Panc1 (cell line): Measurements from ENCODE around the gene PTGFR. TPM values are rescaled to one million over a fixed set of nuclear protein-coding genes. Genes with fewer than 3 reads are reported as not detected.

Experiments used
- ATAC-seq: fragments of 200-7000 bp; cut with Tn5 transposase; 2 replicates; pipeline ENCODE4 v1.9.1; 2020; ENCODE audit warnings: mild to moderate bottlenecking, moderate library complexity
- BruUV-seq: library from RNA; stranded (reverse); fragments of 400-500 nt; replicated peaks from 2 replicates; lab custom pipeline; 2021; lab: Mats Ljungman, UMichigan
- CTCF ChIA-PET: fragments of 300-600 bp; sonication (Branson Sonifier 250); formaldehyde crosslinking; loops from one replicate; lab custom pipeline; 2022; ENCODE audit warnings: antibody characterized with exemption; lab: Charles Lee
- POLR2A ChIA-PET: fragments of 300-600 bp; sonication (Branson Sonifier 250); formaldehyde crosslinking; loops from one replicate; lab custom pipeline; 2022; ENCODE audit warnings: antibody characterized with exemption; lab: Charles Lee
- DNase-seq: peaks from one replicate; pipeline ENCODE4 v3.0.0-alpha.2; 2010; ENCODE audit warnings: low read depth, low spot score
- H3K27ac ChIP-seq: 2 replicates; pipeline ENCODE4 v1.5.1; 2011; ENCODE audit warnings: mild to moderate bottlenecking, low read length, inconsistent platforms
- H3K27me3 ChIP-seq: fragments of 200-500 bp; sonication (Bioruptor generic); 2 replicates; pipeline ENCODE4 v1.6.0; 2014; ENCODE audit warnings: low read length, inconsistent platforms; ENCODE audit not compliant: control insufficient read depth, insufficient read depth
- H3K36me3 ChIP-seq: fragments of 200-500 bp; sonication (Bioruptor generic); 2 replicates; pipeline ENCODE4 v1.5.1; 2014; ENCODE audit warnings: inconsistent platforms, mild to moderate bottlenecking, low read length, moderate library complexity; ENCODE audit not compliant: control insufficient read depth, insufficient read depth
- H3K4me1 ChIP-seq: 2 replicates; pipeline ENCODE4 v1.5.1; 2011; ENCODE audit warnings: inconsistent platforms, mild to moderate bottlenecking, low read length, moderate library complexity; ENCODE audit not compliant: control insufficient read depth, insufficient read depth
- H3K4me3 ChIP-seq, 2 experiments: 2 replicates each; pipeline ENCODE4 v1.5.1; 2011 to 2012; ENCODE audit warnings: low read depth in 2 of 2, low read length in 2 of 2, mild to moderate bottlenecking in 2 of 2, inconsistent platforms in 1 of 2, moderate library complexity in 1 of 2
- H3K9me3 ChIP-seq: fragments of 200-500 bp; sonication (Bioruptor generic); 2 replicates; pipeline ENCODE4 v1.5.1; 2014; ENCODE audit warnings: low read depth, mild to moderate bottlenecking, inconsistent platforms, low read length, moderate library complexity; ENCODE audit not compliant: control insufficient read depth, insufficient read depth
- POLR2AphosphoS5 ChIP-seq: IDR thresholded peaks from 2 replicates; pipeline ENCODE4 v1.6.1; 2012; ENCODE audit warnings: mild to moderate bottlenecking, low read depth, low read length, moderate library complexity
- SIN3A ChIP-seq: IDR thresholded peaks from 2 replicates; pipeline ENCODE4 v1.6.1; 2012; ENCODE audit warnings: low read depth, mild to moderate bottlenecking, low read length, moderate library complexity, borderline replicate concordance; ENCODE audit not compliant: insufficient read depth
- TCF7L2 ChIP-seq: IDR thresholded peaks from 2 replicates; pipeline ENCODE4 v1.6.1; 2011; ENCODE audit warnings: mild to moderate bottlenecking, low read depth, low read length, inconsistent platforms
- in situ Hi-C: cut with HindIII; loops from 2 replicates; pipeline ENCODE4 v1.10.0; 2016; ENCODE audit warnings: low sequenced_read_pairs, low pct_unique_long_range_greater_than_20kb
- intact Hi-C: fragments of 100-400 bp; cut with micrococcal nuclease; formaldehyde crosslinking; loops from one replicate; pipeline ENCODE4 v1.10.0; 2022; ENCODE audit not compliant: unreplicated experiment
- total RNA-seq: library from RNA; stranded (reverse); gene quantifications from one replicate; pipeline ENCODE4 v1.2.1, GENCODE V29; 2021; ENCODE audit not compliant: unreplicated experiment
- TF ChIP-seq, protein P1 (sequence below), 2 experiments: IDR thresholded peaks; 2 replicates each; pipeline ENCODE4 v1.6.1; 2011 to 2012; ENCODE audit warnings: low read depth in 2 of 2, control low read depth in 1 of 2, low read length in 1 of 2, mild to moderate bottlenecking in 1 of 2, moderate library complexity in 1 of 2; ENCODE audit not compliant: insufficient read depth in 1 of 2
- TF ChIP-seq, protein P2 (sequence below): fragments of 450-650 bp; IDR thresholded peaks from 2 replicates; pipeline ENCODE4 v1.5.1; 2017; ENCODE audit warnings: mild to moderate bottlenecking

The PTGFR gene
- total RNA-seq, 1 experiment from 2014 or later = not detected

DNA sequence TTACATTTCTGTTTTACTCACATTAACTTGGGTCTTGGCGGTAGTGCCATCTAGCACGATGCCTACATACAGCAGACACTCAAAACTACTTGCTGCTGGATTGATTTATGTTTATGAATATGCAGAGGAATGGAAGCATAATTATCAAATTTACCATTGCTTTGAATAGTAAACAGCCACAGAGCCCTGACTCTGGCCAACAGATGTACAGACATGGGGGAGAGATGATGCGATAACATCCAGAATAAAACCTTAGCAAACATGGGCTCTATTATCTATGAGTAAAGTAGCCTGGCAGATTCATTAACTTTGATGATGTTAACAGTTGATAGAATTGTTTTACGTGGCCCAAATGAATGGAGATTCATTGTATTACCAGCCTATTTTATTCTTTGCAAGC is 42.8 kb downstream of the PTGFR start:
- TF ChIP-seq TCF7L2 (no peak), SIN3A (no peak), POLR2AphosphoS5 (no peak)
- TF ChIP-seq, protein P1, sequence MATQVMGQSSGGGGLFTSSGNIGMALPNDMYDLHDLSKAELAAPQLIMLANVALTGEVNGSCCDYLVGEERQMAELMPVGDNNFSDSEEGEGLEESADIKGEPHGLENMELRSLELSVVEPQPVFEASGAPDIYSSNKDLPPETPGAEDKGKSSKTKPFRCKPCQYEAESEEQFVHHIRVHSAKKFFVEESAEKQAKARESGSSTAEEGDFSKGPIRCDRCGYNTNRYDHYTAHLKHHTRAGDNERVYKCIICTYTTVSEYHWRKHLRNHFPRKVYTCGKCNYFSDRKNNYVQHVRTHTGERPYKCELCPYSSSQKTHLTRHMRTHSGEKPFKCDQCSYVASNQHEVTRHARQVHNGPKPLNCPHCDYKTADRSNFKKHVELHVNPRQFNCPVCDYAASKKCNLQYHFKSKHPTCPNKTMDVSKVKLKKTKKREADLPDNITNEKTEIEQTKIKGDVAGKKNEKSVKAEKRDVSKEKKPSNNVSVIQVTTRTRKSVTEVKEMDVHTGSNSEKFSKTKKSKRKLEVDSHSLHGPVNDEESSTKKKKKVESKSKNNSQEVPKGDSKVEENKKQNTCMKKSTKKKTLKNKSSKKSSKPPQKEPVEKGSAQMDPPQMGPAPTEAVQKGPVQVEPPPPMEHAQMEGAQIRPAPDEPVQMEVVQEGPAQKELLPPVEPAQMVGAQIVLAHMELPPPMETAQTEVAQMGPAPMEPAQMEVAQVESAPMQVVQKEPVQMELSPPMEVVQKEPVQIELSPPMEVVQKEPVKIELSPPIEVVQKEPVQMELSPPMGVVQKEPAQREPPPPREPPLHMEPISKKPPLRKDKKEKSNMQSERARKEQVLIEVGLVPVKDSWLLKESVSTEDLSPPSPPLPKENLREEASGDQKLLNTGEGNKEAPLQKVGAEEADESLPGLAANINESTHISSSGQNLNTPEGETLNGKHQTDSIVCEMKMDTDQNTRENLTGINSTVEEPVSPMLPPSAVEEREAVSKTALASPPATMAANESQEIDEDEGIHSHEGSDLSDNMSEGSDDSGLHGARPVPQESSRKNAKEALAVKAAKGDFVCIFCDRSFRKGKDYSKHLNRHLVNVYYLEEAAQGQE (IDR thresholded peaks at IDR 0.05; ENCODE audit: insufficient read depth in 1 of 2, low read depth in 2 of 2, low read length in 1 of 2) = no peak
- TF ChIP-seq, protein P2, sequence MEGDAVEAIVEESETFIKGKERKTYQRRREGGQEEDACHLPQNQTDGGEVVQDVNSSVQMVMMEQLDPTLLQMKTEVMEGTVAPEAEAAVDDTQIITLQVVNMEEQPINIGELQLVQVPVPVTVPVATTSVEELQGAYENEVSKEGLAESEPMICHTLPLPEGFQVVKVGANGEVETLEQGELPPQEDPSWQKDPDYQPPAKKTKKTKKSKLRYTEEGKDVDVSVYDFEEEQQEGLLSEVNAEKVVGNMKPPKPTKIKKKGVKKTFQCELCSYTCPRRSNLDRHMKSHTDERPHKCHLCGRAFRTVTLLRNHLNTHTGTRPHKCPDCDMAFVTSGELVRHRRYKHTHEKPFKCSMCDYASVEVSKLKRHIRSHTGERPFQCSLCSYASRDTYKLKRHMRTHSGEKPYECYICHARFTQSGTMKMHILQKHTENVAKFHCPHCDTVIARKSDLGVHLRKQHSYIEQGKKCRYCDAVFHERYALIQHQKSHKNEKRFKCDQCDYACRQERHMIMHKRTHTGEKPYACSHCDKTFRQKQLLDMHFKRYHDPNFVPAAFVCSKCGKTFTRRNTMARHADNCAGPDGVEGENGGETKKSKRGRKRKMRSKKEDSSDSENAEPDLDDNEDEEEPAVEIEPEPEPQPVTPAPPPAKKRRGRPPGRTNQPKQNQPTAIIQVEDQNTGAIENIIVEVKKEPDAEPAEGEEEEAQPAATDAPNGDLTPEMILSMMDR = no peak
- DNase-seq (no peak), ATAC-seq (no peak)
- Histone ChIP-seq H3K9me3 (no peaks in the 10 kb centered on the region), H3K36me3 (no peaks in the 10 kb centered on the region), H3K27me3 (no peaks in the 10 kb centered on the region), H3K4me1 (no peaks in the 10 kb centered on the region), H3K4me3 (no peak overlapping the region), H3K27ac (no peak overlapping the region)
- intact Hi-C loops (no loop called here), in situ Hi-C loops (no loop called here)
- ChIA-PET POLR2A (no interaction called here), CTCF (no interaction called here)
- no TSS peak for BruUV-seq

DNA sequence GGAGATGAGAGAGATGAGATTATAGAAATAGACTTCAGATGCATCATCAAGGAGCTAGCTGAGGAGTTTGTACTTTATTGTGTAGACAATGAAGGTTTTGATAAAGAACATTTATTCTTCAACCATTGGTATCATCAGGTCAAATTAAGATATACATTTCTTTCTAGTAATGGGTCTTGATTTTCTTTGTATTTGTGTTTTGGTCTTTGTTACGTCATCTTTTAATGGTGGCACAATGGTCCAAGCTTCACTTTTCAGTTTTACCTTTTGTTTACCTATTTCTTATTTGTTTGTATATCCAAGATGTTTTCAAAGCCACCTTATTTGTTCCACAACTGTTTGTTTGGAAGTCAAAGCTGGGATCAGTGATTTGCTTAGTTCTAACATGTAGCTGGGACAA is 44.5 kb downstream of the PTGFR start:
- in situ Hi-C loops = no loop called here
- no peak for DNase-seq
- no peaks in the 10 kb centered on the region for H3K9me3 ChIP-seq
- intact Hi-C loops = no loop called here
- BruUV-seq = no TSS peak
- no peak for ATAC-seq
- TF ChIP-seq, protein P1 (IDR thresholded peaks at IDR 0.05; ENCODE audit: insufficient read depth in 1 of 2, low read depth in 2 of 2, low read length in 1 of 2) = no peak
- TF ChIP-seq TCF7L2 = no peak
- no peaks in the 10 kb centered on the region for H3K27me3 ChIP-seq
- H3K4me1 ChIP-seq = no peaks in the 10 kb centered on the region
- ChIA-PET CTCF (no interaction called here), POLR2A (no interaction called here)
- no peak overlapping the region for H3K4me3 ChIP-seq
- H3K27ac ChIP-seq = no peak overlapping the region
- H3K36me3 ChIP-seq = no peaks in the 10 kb centered on the region
